HUES64 (cell line): ENCODE measurements around the gene LIMK1.
"Not testable (repeated sequence)": the region's sequence is repeated elsewhere in the genome, so short reads cannot be mapped to it uniquely, and the experiment has no call there.

Experiments used
- H3K27ac ChIP-seq: 2 replicates; pipeline ENCODE4 v1.7.0; 2013; ENCODE audit warnings: low read depth, low read length, inconsistent platforms
- H3K27me3 ChIP-seq: 2 replicates; pipeline ENCODE4 v1.6.1; 2013; ENCODE audit warnings: mild to moderate bottlenecking, low read length; ENCODE audit not compliant: insufficient read depth
- H3K36me3 ChIP-seq: 2 replicates; pipeline ENCODE4 v1.6.1; 2013; ENCODE audit warnings: mild to moderate bottlenecking, low read length; ENCODE audit not compliant: insufficient read depth
- H3K4me1 ChIP-seq: 2 replicates; pipeline ENCODE4 v1.6.1; 2013; ENCODE audit warnings: mild to moderate bottlenecking, low read length, moderate library complexity; ENCODE audit not compliant: insufficient read depth
- H3K4me3 ChIP-seq: 2 replicates; pipeline ENCODE4 v1.5.1; 2013; ENCODE audit warnings: mild to moderate bottlenecking, low read length, moderate library complexity
- H3K9ac ChIP-seq: 2 replicates; pipeline ENCODE4 v1.6.1; 2013; ENCODE audit warnings: mild to moderate bottlenecking, low read depth, low read length
- H3K9me3 ChIP-seq: 2 replicates; pipeline ENCODE4 v1.6.1; 2013; ENCODE audit warnings: low read depth, low read length; ENCODE audit not compliant: insufficient read depth
- WGBS: fragments of 150-250, 120-280 bp; methylation state at CpG from one replicate; pipeline ENCODE4 v1.1.7; 2013; ENCODE audit warnings: missing lambda C conversion rate; 5-methylcytosine and 5-hydroxymethylcytosine counted together

The LIMK1 gene

DNA sequence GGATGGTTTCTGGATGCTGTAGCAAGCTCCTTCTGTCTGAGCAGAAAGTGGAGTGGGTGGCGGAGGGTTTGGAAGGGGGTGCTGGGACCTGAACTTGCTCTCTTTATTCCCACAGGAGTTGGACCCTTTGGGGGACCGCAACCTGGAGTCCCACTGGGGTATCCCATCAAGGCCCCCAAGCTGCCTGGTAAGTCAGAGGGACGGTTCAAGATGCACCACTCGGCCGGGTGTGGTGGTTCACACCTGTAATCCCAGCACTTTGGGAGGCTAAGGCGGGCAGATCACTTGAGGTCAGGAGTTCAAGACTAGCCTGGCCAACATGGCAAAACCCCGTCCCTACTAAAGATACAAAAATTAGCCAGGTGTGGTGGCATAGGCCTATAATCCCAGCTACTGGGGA lies 37.0 kb upstream of the LIMK1 start:
- H3K4me3 ChIP-seq, H3K9ac ChIP-seq, H3K36me3 ChIP-seq, H3K27me3 ChIP-seq, H3K9me3 ChIP-seq, H3K27ac ChIP-seq: not testable (repeated sequence)
- WGBS, result 93% methylated on average over 7 of the region's 7 CpGs
- H3K4me1 ChIP-seq, result peaks cover 17% of the 10 kb centered on the region

DNA sequence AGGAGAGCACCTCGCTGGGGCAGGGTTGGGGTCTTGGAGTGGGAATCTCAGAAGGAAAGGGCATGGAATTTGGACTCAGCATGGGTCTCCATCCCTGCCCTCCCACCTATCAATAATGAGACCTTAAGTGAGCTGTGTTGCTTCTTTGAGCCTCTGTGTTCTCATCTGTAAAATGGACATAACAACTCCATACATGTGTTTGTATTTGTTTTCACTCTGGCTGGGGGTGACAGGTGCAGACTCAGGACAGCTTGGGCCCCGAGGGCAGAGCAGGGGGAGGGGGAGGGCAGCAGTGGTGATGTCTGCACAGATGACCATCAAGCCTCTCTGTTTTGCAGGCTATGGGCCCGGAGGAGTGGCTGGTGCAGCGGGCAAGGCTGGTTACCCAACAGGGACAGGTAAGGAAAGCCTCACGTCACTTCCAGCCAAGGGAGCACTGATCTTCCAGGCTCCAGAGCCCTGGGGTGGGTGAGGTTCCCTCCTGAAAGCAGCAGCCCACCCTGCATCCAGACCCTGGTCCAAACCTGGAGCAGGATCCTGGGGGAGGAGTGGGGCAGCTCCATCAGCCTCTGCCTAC lies 35.7 kb upstream of the LIMK1 start:
- Histone ChIP-seq H3K36me3 (no peaks in the 10 kb centered on the region), H3K4me1 (peaks cover 15% of the 10 kb centered on the region), H3K27me3 (no peaks in the 10 kb centered on the region), H3K9ac (no peak overlapping the region), H3K9me3 (no peaks in the 10 kb centered on the region), H3K4me3 (no peak overlapping the region), H3K27ac (no peak overlapping the region)
- 82% methylated on average over 4 of the region's 5 CpGs for WGBS

DNA sequence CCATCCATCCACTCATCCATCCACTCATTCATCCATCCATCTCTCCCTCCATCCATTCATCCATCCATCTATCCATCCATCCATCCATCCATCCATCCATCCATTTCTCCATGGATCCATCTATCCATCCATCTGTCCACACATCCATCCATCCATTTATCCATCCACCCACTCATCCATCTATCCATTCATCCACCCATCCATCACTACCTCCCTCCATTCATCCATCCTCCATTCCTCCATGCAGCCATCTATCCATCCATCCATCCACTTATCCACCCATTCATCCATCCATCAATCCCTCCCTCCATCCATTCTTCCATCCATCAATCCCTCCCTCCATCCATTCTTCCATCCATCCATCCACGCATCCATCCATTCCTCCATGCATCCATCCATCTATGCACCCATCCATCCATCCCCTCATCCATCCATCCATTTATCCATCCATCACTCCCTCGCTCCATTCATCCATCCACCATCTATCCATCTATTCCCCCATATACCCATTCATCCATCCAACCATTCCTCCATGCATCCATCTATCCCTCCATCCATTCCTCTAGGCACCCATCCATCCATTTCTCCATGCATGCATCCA lies 34.5 kb upstream of the LIMK1 start:
- H3K4me1 ChIP-seq, result peaks cover 5% of the 10 kb centered on the region; the same call in 1 of the 2 replicates
- no peak overlapping the region for H3K4me3 ChIP-seq
- H3K27me3 ChIP-seq, result no peaks in the 10 kb centered on the region
- no peaks in the 10 kb centered on the region for H3K36me3 ChIP-seq
- no peak overlapping the region for H3K9ac ChIP-seq
- H3K9me3 ChIP-seq, result no peaks in the 10 kb centered on the region
- no peak overlapping the region for H3K27ac ChIP-seq
- WGBS, result 91% methylated on average over 2 of the region's 2 CpGs

DNA sequence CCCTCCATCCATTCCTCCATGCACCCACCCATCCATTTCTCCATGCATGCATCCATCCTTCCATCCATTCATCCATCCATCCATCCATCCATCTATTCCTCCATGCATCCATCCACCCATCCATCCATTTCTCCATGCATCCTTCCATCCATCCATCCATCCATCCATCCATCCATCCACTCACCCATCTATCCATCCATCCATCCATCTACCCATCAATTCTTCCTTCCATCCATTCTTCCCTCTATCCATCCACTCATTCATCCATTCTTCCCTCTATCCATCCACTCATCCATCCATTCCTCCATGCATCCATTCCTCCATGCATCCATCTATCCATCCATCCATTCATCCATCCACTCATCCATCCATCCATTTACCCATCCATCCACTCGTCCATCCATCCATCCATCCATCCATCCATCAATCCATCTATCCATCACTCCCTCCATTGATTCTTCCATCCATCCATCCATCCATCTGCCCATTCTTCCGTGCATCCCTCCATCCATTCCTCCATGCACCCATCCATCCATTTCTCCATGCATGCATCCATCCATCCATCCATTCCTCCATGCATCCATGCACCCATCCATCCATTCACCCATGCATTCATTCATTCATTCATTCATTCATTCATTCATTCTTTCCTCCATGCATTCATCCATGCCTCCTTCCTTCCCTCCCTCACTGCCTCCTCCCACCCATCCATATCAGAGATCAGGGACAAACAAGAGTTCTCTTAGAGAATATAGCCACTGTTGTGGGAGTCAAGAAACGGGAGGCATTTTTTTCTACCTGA lies 33.4 kb upstream of the LIMK1 start:
- H3K4me1 ChIP-seq, result no peaks in the 10 kb centered on the region
- no peaks in the 10 kb centered on the region for H3K9me3 ChIP-seq
- no peak overlapping the region for H3K9ac ChIP-seq
- no peak overlapping the region for H3K27ac ChIP-seq
- H3K27me3 ChIP-seq, result no peaks in the 10 kb centered on the region
- WGBS, result 84% methylated on average over 3 of the region's 3 CpGs
- no peak overlapping the region for H3K4me3 ChIP-seq
- H3K36me3 ChIP-seq, result no peaks in the 10 kb centered on the region

DNA sequence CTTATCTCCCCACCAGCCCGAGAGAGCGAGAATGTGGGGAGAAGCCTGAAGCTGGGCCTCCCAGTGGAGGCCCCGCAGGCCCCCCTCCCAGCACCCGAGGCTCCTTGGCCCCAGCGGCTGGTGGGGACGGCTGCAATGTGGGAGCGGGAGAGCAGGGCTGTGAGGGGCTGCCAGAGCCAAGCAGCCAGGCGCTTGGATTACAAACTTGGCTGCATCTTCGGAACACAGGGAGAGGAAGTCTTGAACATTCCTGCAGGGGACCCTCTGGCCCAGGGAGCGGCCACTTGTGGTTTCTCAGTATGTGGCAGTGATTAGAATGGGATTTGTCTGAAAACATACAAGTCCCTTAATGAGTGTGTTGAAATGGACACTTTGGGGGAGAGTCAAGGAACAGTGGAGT lies 32.4 kb upstream of the LIMK1 start:
- H3K9ac ChIP-seq, result no peak overlapping the region
- no peaks in the 10 kb centered on the region for H3K9me3 ChIP-seq
- H3K27me3 ChIP-seq, result no peaks in the 10 kb centered on the region
- 88% methylated on average over 10 of the region's 10 CpGs for WGBS
- no peak overlapping the region for H3K27ac ChIP-seq
- H3K4me1 ChIP-seq, result no peaks in the 10 kb centered on the region
- no peaks in the 10 kb centered on the region for H3K36me3 ChIP-seq
- H3K4me3 ChIP-seq, result no peak overlapping the region

DNA sequence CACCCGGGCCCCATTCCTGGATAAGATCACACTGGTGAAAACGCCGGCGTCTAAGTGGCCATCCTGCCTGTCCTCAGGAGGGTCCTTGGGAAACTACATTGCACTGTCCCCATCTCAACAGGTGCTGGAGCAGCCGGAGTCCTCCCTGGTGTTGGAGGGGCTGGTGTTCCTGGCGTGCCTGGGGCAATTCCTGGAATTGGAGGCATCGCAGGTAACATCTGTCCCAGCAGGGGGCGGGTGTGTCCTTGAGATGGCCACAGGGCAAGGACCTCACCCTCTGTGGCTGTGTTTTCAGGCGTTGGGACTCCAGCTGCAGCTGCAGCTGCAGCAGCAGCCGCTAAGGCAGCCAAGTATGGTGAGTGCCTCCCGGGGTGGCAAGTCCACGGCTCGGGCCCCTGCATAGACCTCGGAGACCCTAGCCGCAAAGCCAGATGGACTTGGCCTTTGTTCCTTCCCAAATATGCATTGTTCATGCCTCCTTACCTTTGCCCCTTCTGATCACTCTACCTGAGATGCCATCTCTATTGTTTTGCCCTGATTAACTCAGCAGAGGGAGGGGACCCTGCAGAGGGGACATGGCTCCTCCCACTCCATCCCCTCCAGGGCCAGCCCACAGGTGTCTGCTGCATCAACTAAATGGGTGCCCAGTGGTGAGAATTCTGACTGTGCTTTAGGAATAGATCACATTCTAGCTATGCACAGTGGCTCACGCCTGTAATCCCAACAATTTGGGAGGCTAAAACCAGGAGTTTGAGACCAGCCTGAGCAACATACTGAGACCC lies 31.8 kb upstream of the LIMK1 start:
- Histone ChIP-seq H3K9me3 (no peaks in the 10 kb centered on the region), H3K4me3 (no peak overlapping the region), H3K27me3 (no peaks in the 10 kb centered on the region), H3K27ac (no peak overlapping the region), H3K36me3 (no peaks in the 10 kb centered on the region), H3K4me1 (no peaks in the 10 kb centered on the region), H3K9ac (no peak overlapping the region)
- 62% methylated on average over 16 of the region's 16 CpGs for WGBS

DNA sequence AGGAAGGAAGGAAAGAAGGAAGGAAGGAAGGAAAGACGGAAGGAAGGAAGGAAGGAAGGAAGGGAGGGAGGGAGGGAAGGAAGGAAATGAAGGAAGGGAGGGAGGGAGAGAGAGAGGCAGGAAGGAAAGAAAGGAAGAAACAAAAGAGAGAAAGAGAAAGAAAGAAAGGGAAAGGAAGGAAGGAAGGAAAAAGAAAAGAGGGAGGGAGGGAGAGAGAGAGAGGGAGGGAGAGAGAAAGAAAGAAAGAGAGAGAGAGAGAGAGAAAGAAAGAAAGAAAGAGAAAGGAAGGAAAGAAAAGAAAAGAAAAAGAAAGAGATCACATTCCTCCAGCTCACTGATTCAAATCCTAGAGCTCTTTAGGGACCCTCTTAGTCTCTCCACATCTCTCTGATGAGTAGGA lies 31.0 kb upstream of the LIMK1 start:
- Histone ChIP-seq H3K9ac (no peak overlapping the region), H3K9me3 (no peaks in the 10 kb centered on the region), H3K27me3 (no peaks in the 10 kb centered on the region), H3K4me3 (no peak overlapping the region), H3K36me3 (no peaks in the 10 kb centered on the region), H3K27ac (no peak overlapping the region), H3K4me1 (no peaks in the 10 kb centered on the region)
- WGBS, result 80% methylated on average over 1 of the region's 1 CpG

DNA sequence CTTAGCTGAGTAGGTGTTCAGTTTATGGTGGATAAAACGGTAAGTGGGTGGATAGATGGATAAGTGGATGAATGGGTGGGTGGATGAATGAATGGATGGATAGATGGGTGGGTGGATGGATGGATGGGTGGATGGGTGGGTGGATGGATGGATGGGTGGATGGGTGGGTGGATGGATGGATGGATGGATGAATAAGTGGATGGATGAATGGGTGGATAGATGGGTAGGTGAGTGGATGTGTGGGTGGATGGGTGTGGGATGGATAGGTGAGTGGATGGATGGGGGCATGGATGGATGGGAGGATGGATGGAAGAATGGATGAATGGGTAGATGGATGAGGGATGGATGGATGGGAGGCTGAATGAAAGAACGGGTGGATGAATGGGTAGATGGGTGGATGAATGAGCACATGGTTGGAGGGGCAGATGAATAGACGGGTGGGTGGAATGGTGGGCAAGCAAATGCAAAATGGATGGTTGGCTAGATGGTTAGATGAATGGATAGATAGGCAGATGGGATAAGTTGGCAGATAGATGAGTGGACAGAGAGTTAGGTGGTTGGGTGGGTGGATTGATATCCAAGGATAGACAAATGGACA lies 29.9 kb upstream of the LIMK1 start:
- H3K4me3 ChIP-seq, result no peak overlapping the region
- H3K9me3 ChIP-seq, result no peaks in the 10 kb centered on the region
- no peaks in the 10 kb centered on the region for H3K36me3 ChIP-seq
- no peak overlapping the region for H3K27ac ChIP-seq
- H3K4me1 ChIP-seq, result no peaks in the 10 kb centered on the region
- no peak overlapping the region for H3K9ac ChIP-seq
- no peaks in the 10 kb centered on the region for H3K27me3 ChIP-seq
- 87% methylated on average over 3 of the region's 3 CpGs for WGBS

DNA sequence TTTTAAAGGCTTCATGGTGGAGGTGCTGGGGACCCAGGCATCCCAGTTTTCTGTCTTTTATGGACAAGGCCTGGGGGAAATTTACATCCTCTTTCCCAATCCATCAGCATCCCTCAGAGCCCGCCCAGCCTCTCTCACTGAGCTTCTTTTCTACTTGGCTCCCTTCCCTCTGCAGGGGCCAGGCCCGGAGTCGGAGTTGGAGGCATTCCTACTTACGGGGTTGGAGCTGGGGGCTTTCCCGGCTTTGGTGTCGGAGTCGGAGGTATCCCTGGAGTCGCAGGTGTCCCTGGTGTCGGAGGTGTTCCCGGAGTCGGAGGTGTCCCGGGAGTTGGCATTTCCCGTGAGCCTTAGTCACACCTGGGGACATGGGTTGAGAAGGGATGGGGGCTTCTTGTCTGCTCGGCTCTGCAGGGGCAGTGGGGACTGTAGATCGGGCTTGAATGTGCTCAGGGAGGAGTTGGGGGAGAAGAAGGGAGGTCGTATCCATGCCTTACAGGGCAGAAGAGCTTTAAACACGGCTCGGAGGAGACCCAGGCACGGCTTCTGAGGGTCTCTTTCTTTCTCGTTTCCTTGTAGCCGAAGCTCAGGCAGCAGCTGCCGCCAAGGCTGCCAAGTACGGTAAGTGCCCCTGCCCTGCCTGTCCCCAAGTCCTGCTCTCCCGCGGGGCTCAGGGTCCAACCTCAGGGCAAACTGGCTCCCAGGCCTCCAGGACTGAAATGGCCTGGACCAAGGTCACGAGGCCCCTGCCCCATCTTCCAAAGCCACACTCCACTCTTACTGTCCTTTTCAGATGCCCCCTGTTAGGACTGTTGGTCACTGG lies 27.3 kb upstream of the LIMK1 start:
- Histone ChIP-seq H3K27ac (no peak overlapping the region), H3K4me1 (no peaks in the 10 kb centered on the region), H3K9me3 (no peaks in the 10 kb centered on the region), H3K27me3 (no peaks in the 10 kb centered on the region), H3K4me3 (no peak overlapping the region), H3K36me3 (no peaks in the 10 kb centered on the region), H3K9ac (no peak overlapping the region)
- WGBS, result 88% methylated on average over 26 of the region's 26 CpGs

DNA sequence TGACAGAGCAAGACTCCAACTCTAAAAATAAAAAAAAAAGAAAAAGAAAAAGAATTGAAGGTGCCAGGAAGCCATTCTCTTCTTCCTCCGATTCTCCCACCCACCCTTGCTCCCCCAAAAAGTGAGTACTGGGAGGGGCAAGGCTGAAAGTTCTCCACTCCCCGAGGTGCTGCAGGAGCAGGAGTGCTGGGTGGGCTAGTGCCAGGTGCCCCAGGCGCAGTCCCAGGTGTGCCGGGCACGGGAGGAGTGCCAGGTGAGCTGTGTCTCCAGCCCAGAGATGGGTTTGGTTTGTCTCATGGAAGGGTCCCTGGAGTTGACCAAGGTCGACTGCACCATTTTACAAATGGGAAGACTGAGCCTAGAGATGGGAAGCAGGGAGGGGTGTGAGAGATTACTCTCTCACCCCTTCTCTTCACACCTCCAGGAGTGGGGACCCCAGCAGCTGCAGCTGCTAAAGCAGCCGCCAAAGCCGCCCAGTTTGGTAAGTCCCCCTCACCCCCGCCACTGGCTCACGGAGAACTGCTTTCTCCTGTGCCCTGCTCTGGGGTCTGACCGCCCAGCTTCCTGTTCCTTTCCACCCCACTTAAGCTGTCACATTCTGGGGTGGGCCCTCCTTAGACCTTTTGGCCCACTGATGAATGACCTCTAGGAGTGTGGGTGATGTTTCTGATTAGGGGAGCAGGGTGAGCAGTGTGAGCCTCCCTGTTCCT lies 26.2 kb upstream of the LIMK1 start:
- no peaks in the 10 kb centered on the region for H3K36me3 ChIP-seq
- 88% methylated on average over 9 of the region's 11 CpGs for WGBS
- no peak overlapping the region for H3K9ac ChIP-seq
- H3K4me3 ChIP-seq, result no peak overlapping the region
- H3K27ac ChIP-seq, result no peak overlapping the region
- no peaks in the 10 kb centered on the region for H3K27me3 ChIP-seq
- no peaks in the 10 kb centered on the region for H3K4me1 ChIP-seq
- H3K9me3 ChIP-seq, result no peaks in the 10 kb centered on the region
